Measurements from ENCODE around the gene OR5B21.
A peak's percentile ranks its signal among the peaks of the same experiment; 100 is the strongest.

Gene OR5B21

DNA sequence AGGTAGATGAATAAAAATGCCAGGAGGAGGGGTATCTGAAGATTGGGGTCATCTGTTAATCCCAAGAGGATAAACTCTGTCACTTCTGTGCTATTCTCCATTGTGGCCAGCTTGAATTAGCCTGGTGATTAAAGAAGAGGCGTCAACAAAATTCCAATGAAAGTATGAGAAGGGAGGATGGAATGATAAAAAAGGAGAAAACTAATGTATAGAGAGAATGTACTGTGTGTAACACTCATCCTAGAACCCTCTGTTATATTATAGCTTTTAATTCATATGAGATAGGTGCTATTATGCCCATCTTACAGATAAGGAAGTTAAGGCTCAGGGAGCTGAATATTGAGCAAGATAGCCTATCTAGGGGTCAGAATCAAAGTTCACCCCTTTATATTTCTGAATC, at the start of gene OR5B21:
TSS of gene OR5B21 (minus strand) at position 101 of the 400 bp plus-strand sequence. CDS start at position 101, 0 bp downstream.
- no peak for DNase-seq
- no peak for ATAC-seq

DNA sequence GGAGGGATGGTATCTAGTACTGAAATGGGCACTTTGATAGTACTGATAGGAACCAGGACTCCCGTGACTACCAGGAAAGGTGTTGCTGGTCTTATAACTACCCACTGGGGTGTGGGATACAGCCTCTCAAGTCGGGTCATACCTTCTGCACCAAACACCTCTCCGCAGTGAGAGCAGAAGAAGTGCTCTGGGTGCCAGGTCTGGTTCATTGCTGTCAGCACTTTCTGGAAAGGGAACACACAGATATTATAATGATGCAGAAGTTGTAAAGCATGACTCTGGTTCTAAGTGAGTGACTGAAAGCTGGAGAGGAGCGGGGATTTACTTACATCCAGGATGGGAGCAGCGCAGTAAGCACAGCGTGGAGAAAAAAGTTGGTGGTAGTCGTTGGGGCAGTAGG, 41.7 kb upstream of the OR5B21 start:
- no peak for DNase-seq
- ATAC-seq: no peak

DNA sequence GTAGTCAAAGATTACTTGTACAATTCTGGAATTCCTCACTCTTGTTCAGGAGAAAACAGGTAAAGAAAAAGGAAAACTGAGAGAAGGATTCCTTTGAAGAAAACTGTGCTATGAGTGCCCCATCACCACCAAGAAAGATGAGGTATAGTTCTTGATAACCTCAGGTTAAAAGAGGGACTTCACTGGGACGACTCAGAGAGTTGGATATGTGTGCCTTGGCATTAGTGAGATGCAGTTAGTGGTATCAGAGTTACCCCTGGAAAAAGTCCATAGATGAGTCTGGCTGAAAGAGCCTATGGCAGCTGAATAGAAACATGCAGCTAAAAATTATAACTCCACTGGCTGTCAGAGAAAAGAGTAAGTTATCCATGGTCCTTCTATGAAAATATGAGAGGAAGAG, 38.9 kb upstream of the OR5B21 start:
- ATAC-seq (no peak), DNase-seq (no peak)

DNA sequence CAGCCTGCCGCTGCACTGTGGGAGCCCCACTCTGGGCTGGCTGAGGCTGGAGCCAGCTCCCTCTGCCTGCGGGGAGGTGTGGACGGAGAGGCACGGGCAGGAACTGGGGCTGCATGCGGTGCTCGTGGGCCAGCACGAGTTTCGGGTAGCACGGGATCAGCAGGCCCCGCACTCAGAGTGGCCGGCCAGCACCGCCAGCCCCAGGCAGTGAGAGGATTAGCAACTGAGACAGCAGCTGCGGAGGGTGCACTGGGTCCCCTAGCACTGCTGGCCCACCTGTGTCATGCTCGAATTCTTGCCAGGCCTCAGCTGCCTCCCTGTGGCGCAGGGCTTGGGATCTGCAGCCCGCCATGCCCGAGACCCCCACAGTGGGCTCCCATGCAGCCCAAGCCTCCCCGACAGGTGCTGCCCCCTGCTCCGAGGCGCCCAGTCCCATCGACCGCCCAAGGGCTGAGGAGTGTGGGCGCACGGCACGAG, 24.0 kb upstream of the OR5B21 start:
- no peak for DNase-seq
- no peak for ATAC-seq

DNA sequence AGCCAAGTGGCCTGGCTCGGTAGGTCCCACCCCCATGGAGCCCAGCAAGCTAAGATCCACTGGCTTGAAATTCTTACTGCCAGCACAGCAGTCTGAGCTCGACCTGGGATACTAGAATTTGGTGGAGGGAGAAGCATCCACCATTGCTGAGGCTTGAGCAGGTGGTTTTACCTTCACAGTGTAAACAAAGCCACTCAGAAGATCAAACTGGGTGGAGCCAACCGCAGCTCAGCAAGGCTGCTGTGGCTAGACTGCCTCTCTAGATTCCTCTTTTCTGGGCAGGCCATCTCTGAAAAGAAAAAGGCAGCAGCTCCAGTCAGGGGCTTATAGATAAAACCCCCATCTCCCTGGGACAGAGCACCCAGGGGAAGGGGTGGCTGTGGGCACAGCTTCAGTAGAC, 22.3 kb upstream of the OR5B21 start:
- no peak for ATAC-seq

DNA sequence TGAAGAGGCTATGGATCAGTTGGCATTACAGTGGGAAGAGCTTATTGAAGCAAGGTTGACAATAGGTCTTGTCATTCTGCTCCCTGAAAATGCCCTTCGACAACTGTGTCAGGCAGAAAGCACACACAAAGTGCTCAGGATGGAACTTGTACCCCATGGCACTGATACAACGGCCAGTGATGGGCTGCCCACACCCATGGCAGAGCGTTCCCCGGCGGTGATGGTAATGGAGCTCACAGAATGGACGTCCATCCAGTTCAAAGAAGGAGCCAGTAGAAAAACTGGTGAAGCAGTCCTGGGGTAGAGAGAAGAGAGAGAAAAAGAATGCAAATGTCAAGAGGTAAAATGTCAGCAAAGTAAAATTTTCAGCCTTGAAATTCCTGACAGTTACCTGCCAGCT, 19.5 kb upstream of the OR5B21 start:
- DNase-seq (no peak), ATAC-seq (no peak)

More for the DNA sequence above, 22.3 kb upstream of the OR5B21 start:
- no peak for DNase-seq

DNA sequence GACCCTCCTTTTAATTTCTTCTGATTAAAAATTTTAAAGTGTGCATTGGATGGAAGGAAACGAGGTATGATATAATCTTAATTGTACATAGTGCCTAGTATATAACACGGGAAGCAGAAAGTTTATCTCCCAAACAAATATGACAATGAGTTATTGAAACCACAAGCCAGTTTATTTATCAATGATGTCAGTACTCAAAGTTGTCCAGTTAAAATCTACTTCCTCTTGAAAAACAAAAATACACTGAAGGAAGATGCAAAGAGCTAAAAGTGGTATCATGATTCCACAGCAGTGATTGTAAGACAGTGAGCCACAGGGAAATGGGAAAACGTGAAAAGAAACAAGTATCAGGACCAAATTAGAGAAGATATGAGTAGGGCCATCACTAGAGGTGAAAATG, 18.8 kb upstream of the OR5B21 start:
- DNase-seq: no peak

DNA sequence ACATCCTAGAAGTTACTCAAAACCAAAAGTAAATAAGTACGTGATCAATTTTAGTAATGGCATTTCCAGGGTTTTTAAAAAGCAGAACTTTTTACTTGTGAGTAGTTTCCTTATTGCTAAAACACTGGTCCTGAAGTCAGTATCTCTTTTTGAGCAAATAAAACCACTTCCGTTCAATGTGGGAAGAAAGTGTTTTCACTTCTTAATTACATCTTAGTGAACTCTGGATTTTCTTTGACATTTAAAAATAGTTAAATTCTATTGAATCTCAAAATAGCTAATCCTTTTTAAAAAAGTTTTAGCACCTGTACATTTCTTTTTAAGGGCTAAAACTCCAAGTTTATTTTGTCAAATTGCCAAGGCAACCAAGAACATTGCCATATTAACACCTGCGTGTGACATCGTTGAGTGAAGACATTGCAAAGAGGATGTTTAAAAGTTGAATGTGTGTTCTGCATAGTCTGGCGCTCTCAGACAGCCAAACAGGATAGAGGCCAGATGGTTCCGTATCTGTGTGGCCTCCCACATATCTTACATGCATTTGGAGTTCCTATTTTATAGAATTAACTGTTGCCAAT, 17.2 kb upstream of the OR5B21 start:
- ATAC-seq (peak; percentile 84), DNase-seq (no peak)

More for the DNA sequence above, 18.8 kb upstream of the OR5B21 start:
- no peak for ATAC-seq

DNA sequence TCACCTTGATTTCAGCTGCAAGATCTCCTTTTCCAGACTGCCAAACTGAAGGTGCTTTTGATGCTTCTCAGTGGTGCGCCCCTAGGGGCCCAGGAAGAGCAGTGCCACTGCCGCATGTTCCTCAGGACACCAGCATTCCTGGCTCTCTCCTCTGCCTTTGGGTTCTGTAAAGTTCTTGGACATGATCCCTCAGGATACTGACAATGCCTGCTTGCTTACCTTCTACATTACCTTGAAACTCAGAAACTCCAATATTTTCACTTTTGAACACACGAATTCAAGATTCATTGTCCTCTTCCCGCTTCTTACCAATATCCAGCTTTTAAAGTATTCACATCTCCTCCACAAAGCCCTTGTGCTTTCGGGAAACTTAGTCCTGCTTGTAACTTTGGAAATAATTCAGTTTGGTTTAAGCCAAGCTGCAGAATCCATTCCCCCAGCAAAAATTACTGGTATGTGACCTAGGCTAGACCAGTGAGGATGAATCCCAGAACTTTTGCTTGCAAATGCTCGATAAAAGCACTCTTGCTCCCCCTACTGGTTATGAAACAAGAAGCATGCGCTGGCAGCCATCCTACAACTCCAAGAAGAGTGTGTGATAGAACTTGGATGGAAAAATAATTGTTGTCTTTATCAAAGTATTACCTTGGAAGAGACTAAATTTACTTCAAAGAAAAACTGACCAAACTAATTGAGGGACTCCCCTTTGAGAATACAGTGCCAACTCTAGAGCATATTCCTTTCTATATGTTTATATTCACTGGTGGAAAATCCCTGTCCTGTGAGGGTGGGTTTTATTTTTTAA, 16.5 kb upstream of the OR5B21 start:
- DNase-seq (peak; percentile 55), ATAC-seq (peak; percentile 53)

DNA sequence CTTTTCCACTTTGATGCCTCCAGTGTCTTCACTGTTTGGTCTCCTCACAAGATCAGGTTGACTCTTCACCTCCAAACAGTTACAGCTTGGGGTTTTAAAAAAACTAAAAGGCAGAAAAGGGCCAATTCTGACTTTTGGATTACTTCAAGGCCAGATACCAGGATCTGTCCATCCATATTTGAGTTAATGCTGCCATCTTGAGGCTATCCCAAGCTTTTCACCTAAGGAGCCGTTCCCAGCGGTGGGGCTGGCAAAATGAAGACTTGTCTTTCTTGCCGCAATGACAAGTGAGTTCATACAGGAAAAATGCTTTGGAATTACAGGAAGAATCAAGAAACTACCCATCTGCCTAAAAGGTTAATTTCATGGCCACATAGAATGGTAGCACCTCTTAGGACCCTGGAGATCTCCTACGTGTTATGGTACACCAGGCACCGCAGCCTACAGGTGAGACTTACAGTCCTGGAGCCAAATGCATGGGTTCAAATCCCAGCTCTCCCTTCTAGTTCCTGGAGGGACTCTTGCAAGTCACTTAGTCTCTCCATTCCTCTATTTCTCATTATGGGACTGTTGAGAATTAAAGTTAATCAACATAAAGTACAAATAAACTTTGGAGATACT, 6.0 kb upstream of the OR5B21 start:
- no peak for ATAC-seq
- DNase-seq: no peak

DNA sequence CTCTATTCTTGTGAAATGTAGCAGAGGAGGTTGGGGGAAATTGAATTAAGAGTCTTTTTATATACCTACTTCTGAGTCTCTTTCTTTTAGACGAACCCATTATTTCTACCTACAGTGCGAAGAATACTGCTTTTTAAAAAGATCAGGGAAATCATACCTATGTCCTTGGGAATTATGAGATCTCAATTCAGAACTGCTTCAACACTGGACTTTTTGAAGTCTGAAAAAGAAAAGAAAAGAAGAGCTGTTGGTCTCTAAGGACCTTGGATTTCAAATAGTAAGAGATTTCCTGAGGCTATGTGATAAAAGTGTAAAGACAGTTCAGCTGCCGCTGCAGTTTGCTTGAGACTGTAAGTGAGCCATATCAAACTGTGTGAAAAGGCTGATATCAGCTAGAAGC, 3.7 kb upstream of the OR5B21 start:
- ATAC-seq (no peak), DNase-seq (no peak)

DNA sequence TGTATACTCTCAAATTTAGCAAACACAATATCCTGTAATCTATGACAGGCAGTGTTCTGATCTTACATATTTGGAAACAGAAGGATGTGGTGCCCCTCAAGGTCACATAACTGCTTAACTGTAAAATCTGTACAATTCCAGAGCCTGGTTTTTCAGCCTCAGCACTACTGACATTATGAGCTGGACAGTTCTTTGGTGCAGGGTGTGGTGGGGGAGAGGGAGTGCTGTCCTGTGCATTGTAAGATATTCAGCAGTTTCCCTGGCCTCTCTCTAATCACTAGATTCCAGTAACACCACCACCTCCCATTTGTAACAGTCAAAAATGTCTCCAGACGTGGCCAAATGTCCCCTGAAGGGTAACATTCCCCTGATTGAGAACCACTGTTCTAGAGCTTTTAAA, 1.8 kb upstream of the OR5B21 start:
- DNase-seq: no peak
- ATAC-seq: no peak

DNA sequence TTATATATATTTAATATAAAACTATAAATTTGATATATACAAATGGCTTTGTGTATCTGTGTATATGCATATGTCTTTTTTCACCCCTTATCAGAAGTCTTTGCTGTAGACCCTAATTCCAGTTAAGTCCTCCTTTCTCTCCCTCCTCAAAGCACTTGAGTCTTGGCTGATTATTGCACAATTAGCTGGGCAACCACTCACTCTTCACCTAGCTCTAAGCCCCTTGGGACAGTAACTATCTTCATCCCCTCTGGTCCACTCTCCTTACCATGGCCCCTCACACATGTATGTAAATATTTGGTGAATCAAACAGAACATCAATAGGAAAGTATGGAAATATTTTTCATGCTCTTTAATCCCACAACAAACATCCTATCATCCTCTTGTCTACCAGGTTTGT, 909 bp upstream of the OR5B21 start:
- ATAC-seq: no peak
- DNase-seq: no peak

DNA sequence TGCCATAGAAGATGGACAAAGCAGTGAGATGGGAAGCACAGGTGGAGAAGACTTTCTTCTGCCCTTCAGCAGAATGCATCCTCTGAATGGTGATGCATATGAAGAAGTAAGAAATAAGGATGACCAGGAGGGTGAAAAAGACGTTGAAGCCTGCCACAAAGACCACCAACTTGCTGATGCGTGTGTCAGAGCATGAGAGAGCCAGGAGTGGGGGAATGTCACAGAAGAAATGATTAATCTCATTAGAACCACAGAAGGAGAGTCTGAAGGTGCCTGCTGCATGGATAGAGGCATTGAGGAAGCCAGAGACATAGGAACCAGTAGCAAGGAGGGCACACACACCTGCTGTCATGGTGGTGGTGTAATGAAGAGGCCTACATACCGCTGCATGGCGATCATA, 550 bp downstream of the OR5B21 start:
- DNase-seq: no peak
- peak; percentile 35 for ATAC-seq

DNA sequence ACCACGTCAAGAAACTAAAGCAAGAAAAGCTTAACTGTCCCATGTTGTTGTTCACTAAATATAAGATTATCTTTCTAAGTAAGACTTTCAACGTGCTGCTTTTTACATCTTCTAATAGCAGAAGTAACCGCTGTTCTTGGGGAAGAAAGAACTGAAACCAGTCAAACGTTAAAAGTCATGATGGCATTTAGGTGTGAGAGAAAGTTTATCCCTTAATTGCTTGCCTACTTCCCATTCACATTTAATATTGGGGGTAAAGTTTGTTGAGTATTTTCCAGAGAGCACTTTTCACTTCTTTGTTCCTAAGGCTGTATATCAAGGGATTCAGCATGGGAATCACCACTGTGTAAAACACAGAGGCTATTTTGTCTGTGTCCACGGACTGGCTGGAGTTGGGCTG, 970 bp downstream of the OR5B21 start:
- ATAC-seq: no peak
- no peak for DNase-seq

DNA sequence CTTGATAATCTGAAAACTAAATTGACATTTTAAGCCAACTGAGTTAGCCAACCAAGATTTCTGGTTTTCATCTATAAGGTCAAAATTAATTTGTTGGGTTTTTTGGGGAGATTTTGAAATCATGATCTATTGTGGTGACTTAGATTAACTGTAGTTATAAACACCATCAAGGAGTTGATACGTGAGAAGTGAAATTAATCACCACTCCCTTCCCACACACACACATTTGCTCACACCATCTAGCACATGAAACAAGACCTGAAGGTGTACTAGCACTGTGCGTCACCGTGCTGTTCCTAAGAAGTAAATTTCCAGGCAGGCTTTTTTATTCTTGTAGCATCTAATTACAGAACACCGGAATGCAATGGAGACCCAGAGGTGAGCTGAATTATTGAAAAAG, 2.1 kb downstream of the OR5B21 start:
- ATAC-seq (peak; percentile 95), DNase-seq (no peak)

DNA sequence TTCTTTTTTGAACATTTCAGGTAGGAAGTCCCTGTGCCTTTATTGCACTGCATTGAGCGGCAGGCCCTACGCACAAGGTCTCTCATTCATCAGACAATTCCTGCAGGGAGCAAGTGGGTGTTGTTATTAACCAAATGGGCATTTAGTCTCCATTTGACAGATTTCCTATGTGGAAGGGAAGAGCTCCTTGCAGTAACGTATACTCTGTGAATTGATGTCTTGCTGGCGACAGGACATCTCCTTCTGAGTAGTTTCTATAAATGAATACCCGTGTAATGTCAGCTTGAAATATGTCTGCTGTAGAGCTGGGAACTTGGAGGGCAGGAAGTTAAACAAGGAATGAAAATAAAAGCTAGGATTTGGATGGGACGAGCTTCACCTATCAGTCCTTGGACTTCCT, 3.7 kb downstream of the OR5B21 start:
- no peak for DNase-seq
- ATAC-seq: no peak

DNA sequence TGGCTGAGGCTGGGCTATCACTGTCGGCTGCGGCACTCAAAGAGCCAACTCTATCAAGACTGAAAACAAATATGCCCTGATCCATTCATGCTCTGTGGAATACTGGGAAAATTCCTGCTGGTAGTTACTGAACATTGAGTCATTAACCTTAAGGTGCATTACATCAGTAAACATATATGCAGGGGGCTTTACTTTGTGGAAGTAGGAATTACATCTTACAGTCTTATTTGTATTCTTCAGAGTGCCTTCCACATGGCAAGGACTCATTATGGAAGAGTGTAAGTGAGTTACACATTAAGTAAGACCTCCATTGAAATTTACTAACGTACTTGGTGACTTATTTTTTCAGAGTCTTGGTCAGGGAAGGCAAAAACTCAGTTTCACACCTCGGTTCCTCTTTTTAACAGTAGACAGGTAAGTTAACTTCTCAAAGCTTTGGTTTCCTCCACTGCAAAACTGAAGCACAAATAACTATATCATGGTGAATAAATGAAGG, 4.5 kb downstream of the OR5B21 start:
- no peak for DNase-seq
- ATAC-seq: no peak

DNA sequence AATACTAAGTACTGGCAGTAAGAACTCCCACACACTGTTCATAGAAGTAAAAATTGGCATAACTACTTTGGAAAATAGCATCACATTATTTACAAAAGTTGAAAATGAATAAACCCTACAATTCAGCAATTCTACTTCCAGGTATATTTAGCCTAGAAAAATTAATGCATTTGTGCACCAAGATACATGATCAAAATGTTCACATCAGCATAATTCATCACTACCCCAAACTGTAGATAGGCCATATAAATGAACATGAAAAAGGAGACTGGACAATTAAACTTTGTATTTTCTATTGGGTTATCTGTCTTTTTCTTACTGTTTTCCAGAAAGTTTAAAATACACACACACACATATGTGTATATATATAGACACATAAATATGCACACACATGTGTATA, 5.9 kb downstream of the OR5B21 start:
- no peak for ATAC-seq

DNA sequence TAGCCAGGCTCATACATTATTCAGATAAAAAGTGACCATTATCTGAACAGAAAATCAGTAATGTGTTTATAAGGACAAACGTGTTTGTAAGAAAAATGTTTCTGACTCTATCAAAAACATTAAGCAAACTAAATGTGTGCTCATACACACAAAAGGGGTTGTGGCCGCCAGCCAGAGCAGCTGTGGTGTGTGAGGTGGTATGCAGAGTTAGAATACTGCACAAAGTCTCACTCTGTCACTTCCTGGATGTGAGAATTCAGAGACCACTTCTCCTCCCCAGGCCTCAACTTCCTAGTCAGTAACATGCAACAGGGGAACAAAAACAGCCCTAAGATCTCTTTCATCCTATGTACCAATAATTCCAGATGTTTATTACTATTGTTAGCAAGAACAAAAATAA, 9.4 kb downstream of the OR5B21 start:
- no peak for ATAC-seq
- DNase-seq: peak; percentile 17

More for the DNA sequence above, 5.9 kb downstream of the OR5B21 start:
- no peak for DNase-seq

DNA sequence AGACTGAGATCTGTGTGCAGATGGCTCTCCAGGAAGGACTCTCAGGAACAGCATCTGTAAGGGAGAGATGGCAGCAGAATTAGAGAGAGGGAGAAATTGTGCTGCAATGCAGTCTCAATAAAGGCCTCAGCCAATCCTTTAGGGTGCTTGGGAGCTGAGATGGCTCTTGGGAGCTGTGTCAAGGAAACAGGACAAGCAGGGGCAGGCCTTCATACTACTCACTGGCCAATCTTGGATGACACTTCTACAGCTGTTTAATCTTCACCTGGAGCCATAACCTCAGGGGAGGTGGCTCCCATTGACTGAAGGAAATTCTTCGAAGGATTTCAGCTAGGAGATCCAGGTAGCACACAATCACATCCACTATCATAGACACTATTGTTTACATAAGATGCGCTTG, 10.0 kb downstream of the OR5B21 start:
- DNase-seq: no peak
- ATAC-seq: no peak

DNA sequence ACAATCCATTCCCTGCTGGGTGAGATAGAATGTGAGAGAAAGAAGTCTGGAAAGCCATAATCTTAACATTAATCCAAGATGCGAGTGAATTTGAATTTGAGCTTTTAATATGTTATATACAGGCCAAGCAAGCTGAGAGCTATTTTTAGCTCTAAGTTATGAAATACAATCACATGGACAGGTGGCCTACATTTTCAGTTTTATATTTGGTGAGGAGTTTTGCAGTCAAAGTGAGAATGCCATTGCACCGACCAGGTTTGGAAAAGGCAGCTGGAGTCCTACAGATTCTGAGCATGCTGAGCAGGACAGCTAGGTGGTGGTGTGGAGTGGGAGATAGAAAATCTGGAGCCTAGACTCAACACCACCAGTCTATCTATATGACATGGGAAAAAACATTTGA, 12.0 kb downstream of the OR5B21 start:
- no peak for DNase-seq
- no peak for ATAC-seq

DNA sequence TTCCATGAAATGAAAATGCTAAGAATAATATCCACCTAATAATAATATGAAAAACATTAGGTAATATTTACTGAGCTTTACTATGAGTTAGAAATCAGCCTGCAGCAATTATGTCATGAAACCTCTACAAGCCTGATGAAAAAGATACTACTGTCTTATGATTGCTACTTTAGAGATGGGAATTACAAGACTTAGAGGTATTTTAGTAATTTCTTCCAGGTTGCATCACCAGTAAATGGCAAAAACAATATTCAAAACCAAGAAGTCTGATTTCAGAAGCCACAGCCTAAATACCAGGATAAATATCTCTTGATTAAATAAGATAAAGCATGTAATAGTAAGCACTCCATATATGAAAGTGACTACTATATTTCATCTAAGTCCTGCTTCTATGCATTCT, 13.8 kb downstream of the OR5B21 start:
- ATAC-seq: no peak

More for the DNA sequence above, 13.8 kb downstream of the OR5B21 start:
- DNase-seq: no peak

Data from stimulated activated naive CD8-positive, alpha-beta T cell treated with anti-CD3 and anti-CD28 coated beads, Interleukin-15, Interleukin-2, amounts not matched to agents 100 U/mL and 50 U/mL, for 24 hours (primary cell).